Right kidney (tissue), 1 donor: ENCODE data around the gene TUBGCP6.
"Not testable (repeated sequence)": the region's sequence is repeated elsewhere in the genome, so short reads cannot be mapped to it uniquely, and the experiment has no call there.

ENCODE experiments used
- DNase-seq: peaks from one replicate; pipeline ENCODE4 v3.0.0-alpha.2; 2016

TUBGCP6 gene

GRCh38 chr22:50179937-50180726, 64.7 kb downstream of the TUBGCP6 start:
- DNase-seq: no peak

GRCh38 chr22:50178871-50179869, 65.7 kb downstream of the TUBGCP6 start:
- no peak for DNase-seq

GRCh38 chr22:50178471-50178864, 66.4 kb downstream of the TUBGCP6 start:
- no peak for DNase-seq

GRCh38 chr22:50177537-50178470, 67.0 kb downstream of the TUBGCP6 start:
- DNase-seq: no peak

DNA sequence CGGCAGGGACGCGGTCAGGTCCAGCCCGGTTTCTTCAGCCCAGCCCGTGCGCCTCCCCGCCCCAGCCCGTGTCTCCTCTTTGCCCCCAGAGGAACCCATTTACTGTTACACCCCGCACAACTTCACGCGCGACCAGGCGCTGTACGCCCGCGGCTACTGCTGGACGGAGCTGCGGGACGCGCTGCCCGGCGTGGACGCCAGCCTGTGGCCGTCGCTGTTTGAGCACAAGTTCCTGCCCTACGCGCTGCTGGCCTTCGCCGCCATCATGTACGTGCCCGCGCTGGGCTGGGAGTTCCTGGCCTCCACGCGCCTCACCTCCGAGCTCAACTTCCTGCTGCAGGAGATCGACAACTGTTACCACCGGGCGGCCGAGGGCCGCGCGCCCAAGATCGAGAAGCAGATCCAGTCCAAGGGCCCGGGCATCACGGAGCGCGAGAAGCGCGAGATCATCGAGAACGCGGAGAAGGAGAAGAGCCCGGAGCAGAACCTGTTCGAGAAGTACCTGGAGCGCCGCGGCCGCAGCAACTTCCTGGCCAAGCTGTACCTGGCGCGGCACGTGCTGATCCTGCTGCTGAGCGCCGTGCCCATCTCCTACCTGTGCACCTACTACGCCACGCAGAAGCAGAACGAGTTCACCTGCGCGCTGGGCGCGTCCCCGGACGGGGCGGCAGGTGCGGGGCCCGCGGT, 67.8 kb downstream of the TUBGCP6 start:
- DNase-seq: no peak

DNA sequence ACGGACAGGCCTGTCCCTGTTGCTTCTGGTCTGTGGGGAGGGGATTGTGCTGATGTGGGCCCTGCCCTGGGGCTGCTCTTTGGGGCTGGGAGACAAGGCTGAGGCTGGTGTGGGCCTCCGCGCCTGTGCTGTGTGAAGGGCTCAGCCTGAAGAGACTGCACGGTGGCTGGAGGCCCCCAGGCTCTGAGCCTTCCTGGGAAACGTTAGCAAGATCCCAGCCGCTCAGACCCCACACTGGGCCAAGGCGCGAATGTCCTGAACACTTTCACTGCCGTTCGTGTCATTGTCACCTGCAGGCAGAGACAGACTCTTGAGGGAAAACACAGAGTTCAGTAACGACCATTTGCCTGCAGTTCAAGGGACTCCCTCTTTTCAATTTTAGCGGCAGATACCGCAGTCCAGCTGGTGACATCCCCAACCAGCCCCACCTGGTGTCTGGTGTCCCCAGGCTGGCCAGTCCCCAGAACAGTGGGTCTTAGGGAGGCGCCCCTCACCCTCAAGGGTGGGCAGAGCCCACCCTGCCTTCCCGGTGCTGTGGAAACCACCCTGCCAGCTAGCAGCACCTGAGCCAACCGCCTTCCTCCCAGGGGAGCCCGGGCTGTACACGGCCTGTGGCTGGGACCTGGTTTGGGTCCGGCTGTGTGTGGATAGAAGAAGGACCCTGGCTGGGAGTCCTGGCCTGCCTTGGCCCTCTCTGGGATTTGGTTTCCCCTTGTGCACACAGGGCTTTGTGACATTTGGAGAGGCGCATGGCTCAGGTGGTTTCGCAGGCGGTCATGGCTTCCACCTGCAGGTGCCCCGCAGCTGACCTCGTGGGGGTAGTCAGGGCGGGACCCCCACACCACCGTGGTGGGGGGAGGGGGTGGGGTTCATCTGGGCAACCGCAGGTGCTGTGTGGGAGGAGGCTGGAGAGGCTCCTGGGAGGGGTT, 68.6 kb downstream of the TUBGCP6 start:
- no peak for DNase-seq

GRCh38 chr22:50175191-50175461, 69.7 kb downstream of the TUBGCP6 start:
- no peak for DNase-seq

DNA sequence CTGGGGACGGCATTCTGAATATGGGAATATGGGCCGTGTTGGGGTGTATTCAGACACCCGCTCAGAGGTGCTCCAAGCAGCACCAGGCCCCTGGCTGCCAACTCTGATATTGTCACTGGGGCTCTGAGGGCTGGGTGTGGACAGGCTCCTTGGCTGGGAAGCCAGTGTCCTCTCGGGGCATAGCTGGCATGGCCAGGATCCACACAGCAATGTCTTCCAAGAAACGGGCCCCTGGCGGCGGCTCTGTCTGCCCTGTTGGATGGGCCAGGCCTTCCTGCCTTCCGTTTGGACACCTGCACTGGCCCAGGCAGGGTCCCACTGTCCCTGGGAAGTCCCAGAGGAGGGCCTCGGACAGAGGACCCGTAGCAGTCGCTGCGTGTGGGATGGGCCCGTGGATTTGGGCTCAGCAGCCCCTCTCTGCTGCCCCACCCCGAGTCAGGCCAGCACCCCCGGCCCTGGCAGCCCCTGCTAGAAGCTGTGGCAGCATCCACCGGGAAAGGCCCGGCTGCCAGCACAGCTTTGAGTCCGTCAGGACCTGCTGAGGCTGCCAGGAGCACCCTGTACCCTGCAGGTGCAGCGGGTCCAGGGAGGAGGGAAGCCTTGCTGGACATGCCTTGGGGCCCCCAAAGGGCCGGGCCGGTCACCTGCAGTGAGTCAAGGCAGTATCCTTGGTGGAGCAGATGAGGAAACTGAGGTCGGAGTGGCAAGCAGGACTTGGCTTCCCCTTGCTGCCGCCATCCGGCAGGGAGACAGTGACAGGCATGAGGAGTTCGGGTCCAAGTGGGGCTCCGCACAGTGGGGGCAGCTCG, 70.2 kb downstream of the TUBGCP6 start:
- no peak for DNase-seq

DNA sequence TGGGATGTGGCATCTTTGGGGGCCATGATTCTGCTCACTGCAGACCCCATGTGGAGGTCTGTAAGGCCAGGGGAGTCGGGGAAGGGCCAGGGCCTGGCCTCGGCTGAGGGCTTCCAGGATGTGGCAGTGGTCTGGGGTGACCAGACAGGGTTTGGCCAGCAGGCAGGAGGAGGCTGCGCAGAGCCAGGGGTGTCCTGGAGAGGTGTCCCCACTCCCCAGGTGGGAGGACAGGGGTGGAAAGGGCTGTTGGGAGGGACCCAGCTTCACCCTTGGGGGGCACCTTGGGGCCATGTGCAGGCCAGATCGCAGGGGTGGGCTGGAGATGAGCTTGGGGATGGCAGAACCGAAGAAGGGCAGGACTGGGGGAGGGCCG, 70.9 kb downstream of the TUBGCP6 start:
- no peak for DNase-seq

DNA sequence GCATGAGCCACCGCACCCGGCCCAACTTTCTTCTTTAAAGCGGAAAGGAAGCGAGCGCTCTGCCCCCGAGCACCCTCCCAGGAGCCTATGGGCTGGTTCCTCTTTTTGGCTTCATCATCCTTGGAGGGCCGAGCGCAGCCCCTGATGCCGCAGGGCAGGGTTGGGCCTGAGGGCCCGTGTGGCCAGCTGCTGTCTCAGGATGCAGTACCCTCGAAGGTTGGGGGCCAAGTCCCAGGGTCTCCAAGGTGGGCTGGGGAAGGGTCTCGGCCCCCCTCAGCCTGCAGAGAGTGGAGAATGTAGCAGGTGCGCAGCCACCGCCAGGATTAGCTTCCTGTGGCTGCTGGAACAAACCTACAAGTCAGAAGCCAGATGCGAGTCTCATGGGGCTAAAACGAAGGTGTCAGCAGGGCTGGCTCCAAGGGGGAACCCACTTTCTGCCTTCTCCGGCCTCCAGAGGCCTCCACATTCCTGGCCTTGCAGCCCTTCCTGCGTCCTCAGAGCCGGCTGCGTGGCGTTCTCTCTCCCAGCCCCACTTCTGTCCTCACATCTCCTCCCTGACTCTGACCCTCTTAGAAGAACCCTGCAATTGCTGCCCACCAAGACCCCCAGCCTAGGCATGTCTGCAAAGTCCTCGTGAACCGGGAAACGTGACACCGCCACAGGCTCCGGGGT, 71.4 kb downstream of the TUBGCP6 start:
- no peak for DNase-seq

DNA sequence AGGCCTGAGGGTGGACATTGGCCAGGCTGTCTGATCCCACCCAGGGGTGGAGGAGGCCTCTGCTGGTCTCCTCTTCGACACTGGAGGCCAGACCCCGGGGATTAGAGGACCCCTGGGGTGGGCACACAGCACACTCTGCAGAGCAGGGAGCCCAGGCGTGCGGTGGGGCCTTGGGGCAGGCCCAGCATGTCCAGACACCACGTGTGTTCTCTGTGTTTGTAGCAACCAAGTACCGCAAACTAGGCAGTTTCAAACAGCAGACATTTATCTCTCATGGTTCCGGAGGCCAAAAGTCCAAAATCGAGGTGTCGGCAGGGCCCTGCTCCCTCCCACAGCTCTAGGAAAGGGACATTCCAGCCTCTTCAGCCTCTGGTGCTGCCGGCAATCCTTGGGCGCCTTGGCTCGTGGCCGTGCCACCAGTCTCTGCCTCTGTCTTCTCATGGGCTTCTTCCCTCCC, 72.8 kb downstream of the TUBGCP6 start:
- DNase-seq: no peak

- DNase-seq: no peak
These were observed 73.4 kb downstream of the TUBGCP6 start for GRCh38 chr22:50171319-50171964.

GRCh38 chr22:50170453-50171318, 74.1 kb downstream of the TUBGCP6 start, which contains the start of gene PANX2:
PANX2 (plus strand) TSS chr22:50170731; CDS start chr22:50170731, 0 bp downstream.
- DNase-seq: peak; percentile 62

GRCh38 chr22:50169774-50170341, 75.0 kb downstream of the TUBGCP6 start:
- no peak for DNase-seq

DNA sequence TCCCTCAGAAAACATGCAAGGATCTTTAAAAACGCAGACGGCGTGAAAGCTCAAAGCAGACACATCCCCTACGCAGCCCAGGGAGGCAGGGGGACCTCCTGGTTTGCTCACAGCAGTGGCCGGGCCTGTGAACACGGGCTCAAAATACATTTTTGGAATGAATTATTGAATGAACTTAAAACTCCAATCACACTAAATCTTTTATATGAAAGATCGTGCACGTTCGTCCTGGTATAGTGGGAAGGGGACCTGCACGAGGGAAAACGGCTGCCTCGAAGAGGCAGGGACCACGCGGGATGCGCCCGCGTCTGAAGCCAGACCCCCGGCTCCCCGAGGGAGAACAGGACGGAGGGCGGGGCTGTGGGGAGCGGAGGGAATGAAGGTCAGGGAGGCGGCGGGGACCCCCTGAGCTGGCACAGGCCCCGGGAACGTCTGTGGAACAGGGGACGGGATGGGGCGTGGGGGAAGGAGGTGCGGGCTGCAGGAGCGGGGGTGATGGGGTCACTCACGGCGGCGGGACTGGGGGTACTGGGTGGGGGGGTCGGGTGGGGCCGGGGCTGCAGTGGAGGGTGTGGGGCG, 75.6 kb downstream of the TUBGCP6 start:
- DNase-seq: no peak

DNA sequence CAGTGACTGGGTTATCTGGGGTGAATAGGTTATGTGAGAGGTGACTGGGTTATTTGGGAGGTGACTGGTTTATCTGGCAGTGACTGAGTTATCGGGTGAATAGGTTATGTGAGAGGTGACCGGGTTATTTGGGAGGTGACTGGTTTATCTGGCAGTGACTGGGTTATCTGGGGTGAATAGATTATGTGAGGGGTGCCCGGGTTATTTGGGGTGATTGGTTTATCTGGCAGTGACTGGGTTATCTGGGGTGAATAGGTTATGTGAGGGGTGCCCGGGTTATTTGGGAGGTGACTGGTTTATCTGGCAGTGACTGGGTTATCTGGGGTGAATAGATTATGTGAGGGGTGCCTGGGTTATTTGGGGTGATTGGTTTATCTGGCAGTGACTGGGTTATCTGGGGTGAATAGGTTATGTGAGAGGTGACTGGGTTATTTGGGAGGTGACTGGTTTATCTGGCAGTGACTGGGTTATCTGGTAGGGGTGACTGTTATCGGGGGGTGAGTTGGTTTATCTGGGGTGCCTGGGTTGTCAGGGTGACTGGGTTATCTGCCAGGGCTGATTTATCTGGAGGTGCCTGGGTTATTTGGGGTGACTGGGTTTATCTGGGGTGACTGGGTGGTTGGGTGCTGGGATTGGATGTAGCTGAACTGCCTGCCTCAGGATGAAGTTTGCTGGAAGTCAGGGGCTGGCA, 76.2 kb downstream of the TUBGCP6 start:
- DNase-seq: not testable (repeated sequence)
